ENCODE measurements around the gene C11orf97.
A peak's percentile ranks its signal among the peaks of the same experiment; 100 is the strongest.

The C11orf97 gene

GRCh38 chr11:94513091-94513490 lies 830 bp downstream of the C11orf97 start:
- no peak for TF ChIP-seq CTCF (IDR thresholded peaks at IDR 0.05; ENCODE audit: low read depth, low read length)
- no peak for DNase-seq (ENCODE audit: extremely low read depth, low read depth)

GRCh38 chr11:94515398-94515797 lies 3.1 kb downstream of the C11orf97 start:
- TF ChIP-seq CTCF (IDR thresholded peaks at IDR 0.05; ENCODE audit: low read depth, low read length) = no peak

GRCh38 chr11:94516725-94517124 lies 4.5 kb downstream of the C11orf97 start:
- no peak for DNase-seq (ENCODE audit: extremely low read depth, low read depth)
- no peak for TF ChIP-seq CTCF (IDR thresholded peaks at IDR 0.05; ENCODE audit: low read depth, low read length)

More at GRCh38 chr11:94515398-94515797, 3.1 kb downstream of the C11orf97 start:
- DNase-seq (ENCODE audit: extremely low read depth, low read depth) = no peak

GRCh38 chr11:94518300-94518699 lies 6.0 kb downstream of the C11orf97 start:
- no peak for TF ChIP-seq CTCF (IDR thresholded peaks at IDR 0.05; ENCODE audit: low read depth, low read length)

GRCh38 chr11:94519478-94520084 lies 7.3 kb downstream of the C11orf97 start:
- peak; percentile 61 for TF ChIP-seq CTCF (IDR thresholded peaks at IDR 0.05; ENCODE audit: low read depth, low read length)
- DNase-seq (ENCODE audit: extremely low read depth, low read depth) = no peak

More at GRCh38 chr11:94518300-94518699, 6.0 kb downstream of the C11orf97 start:
- DNase-seq (ENCODE audit: extremely low read depth, low read depth) = no peak

- no peak for DNase-seq (ENCODE audit: extremely low read depth, low read depth)
- TF ChIP-seq CTCF (IDR thresholded peaks at IDR 0.05; ENCODE audit: low read depth, low read length) = peak; percentile 23
These were observed 9.4 kb downstream of the C11orf97 start for GRCh38 chr11:94521684-94522083.

GRCh38 chr11:94524341-94524740 lies 12.1 kb downstream of the C11orf97 start:
- no peak for TF ChIP-seq CTCF (IDR thresholded peaks at IDR 0.05; ENCODE audit: low read depth, low read length)

More at GRCh38 chr11:94524341-94524740, 12.1 kb downstream of the C11orf97 start:
- DNase-seq (ENCODE audit: extremely low read depth, low read depth) = no peak
